Calu3 (cell line): ENCODE measurements around the gene KRTDAP. TPM values are rescaled to one million over a fixed set of nuclear protein-coding genes. Genes with fewer than 3 reads are reported as not detected.

ENCODE experiments used
- BruUV-seq: library from RNA; stranded (reverse); fragments of 400-500 nt; replicated peaks from 2 replicates; lab custom pipeline; 2021; lab: Mats Ljungman, UMichigan
- CTCF ChIA-PET: fragments of 300-600 bp; sonication (Branson Sonifier 250); formaldehyde crosslinking; loops from one replicate; lab custom pipeline; 2022; ENCODE audit warnings: antibody characterized with exemption; lab: Charles Lee
- DNase-seq: peaks from one replicate; pipeline ENCODE4 v3.0.0; 2022
- H3K27ac Mint-ChIP-seq: one replicate; pipeline ENCODE4 v1.8.0; 2022; ENCODE audit warnings: mixed read lengths; ENCODE audit not compliant: unreplicated experiment
- H3K27me3 Mint-ChIP-seq: one replicate; pipeline ENCODE4 v1.8.0; 2022; ENCODE audit warnings: mixed read lengths; ENCODE audit not compliant: unreplicated experiment
- H3K36me3 Mint-ChIP-seq: one replicate; pipeline ENCODE4 v1.8.0; 2022; ENCODE audit warnings: mild to moderate bottlenecking, moderate library complexity, mixed read lengths; ENCODE audit not compliant: insufficient read depth, unreplicated experiment
- H3K4me1 Mint-ChIP-seq: one replicate; pipeline ENCODE4 v1.8.0; 2022; ENCODE audit warnings: mild to moderate bottlenecking, low read depth, mixed read lengths; ENCODE audit not compliant: unreplicated experiment
- H3K4me3 Mint-ChIP-seq: one replicate; pipeline ENCODE4 v1.8.0; 2022; ENCODE audit warnings: mild to moderate bottlenecking, low read depth, moderate library complexity, mixed read lengths; ENCODE audit not compliant: unreplicated experiment
- H3K9me3 Mint-ChIP-seq: one replicate; pipeline ENCODE4 v1.8.0; 2022; ENCODE audit warnings: low read depth, mixed read lengths; ENCODE audit not compliant: unreplicated experiment
- intact Hi-C: fragments of 100-400 bp; cut with micrococcal nuclease; formaldehyde crosslinking; loops from one replicate; pipeline ENCODE4 v1.10.0; 2022; ENCODE audit not compliant: unreplicated experiment
- total RNA-seq: library from RNA; stranded (reverse); gene quantifications from 2 replicates; pipeline ENCODE4 v1.2.3, GENCODE V29; 2022
- TF ChIP-seq, protein P1 (sequence below): fragments of 200-600 bp; IDR thresholded peaks from one replicate; pipeline ENCODE4 v1.8.0; 2022; ENCODE audit warnings: antibody characterized with exemption; ENCODE audit not compliant: unreplicated experiment

Gene KRTDAP
- total RNA-seq, 1 experiment from 2014 or later = not detected

DNA sequence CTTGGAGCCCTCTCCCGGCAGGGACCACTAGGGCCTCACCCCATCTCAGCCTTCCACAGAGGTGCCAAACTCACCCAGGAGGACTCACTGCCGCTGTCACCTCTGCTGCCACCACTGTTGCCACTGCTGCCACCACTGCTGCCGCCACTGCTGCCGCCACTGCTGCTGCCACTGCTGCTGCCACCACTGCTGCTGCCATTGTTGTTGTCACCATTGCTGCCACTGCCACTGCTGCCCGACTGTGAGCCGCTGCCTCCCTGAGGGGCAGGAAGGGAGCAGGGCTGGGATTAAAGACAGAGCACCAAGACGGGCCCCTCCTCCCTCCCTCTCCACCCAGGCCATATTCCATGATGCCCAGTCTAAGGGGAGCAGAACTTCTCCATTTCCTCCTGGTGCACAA lies 21.1 kb upstream of the KRTDAP start:
- peaks cover 20% of the 10 kb centered on the region for H3K4me1 Mint-ChIP-seq
- peaks cover 31% of the 10 kb centered on the region for H3K36me3 Mint-ChIP-seq
- H3K4me3 Mint-ChIP-seq = no peak overlapping the region
- peaks cover 31% of the 10 kb centered on the region for H3K27me3 Mint-ChIP-seq
- no peak overlapping the region for H3K27ac Mint-ChIP-seq
- TF ChIP-seq, protein P1, sequence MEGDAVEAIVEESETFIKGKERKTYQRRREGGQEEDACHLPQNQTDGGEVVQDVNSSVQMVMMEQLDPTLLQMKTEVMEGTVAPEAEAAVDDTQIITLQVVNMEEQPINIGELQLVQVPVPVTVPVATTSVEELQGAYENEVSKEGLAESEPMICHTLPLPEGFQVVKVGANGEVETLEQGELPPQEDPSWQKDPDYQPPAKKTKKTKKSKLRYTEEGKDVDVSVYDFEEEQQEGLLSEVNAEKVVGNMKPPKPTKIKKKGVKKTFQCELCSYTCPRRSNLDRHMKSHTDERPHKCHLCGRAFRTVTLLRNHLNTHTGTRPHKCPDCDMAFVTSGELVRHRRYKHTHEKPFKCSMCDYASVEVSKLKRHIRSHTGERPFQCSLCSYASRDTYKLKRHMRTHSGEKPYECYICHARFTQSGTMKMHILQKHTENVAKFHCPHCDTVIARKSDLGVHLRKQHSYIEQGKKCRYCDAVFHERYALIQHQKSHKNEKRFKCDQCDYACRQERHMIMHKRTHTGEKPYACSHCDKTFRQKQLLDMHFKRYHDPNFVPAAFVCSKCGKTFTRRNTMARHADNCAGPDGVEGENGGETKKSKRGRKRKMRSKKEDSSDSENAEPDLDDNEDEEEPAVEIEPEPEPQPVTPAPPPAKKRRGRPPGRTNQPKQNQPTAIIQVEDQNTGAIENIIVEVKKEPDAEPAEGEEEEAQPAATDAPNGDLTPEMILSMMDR = no peak
- DNase-seq = no peak
- H3K9me3 Mint-ChIP-seq = no peaks in the 10 kb centered on the region
- CTCF ChIA-PET = no interaction called here
- intact Hi-C loops = loop anchor here (5.0 kb wide), 1 partner anchor 36 kb away; the partner anchor contains the start of gene TMEM147
- no TSS peak for BruUV-seq

DNA sequence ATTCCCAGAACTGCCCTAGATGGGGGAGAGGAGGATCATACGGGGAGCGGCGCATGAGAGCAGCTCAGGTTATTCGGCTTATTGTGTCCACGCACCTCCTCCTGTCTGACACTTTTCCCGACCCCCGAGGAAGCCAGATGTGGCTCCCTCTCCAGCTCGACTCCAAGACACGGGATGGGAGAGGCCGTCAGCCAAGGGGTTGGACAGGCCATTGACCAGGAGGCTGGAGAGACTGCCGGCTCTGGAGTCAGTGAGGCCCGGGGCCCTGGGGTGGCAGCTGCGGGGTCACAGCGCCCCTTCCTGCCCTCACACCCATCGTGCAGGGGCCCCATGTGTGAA lies 20.3 kb upstream of the KRTDAP start:
- CTCF ChIA-PET = interaction anchor here (0.5 to 2.3 kb wide), 16 partner anchors 10 to 234 kb away, joined by 3 to 14 read pairs (median 4); partner anchors contain the start of genes COX6B1, HAUS5 and U2AF1L4
- no peak for DNase-seq
- peak overlapping the region; percentile 94 for H3K27ac Mint-ChIP-seq
- H3K27me3 Mint-ChIP-seq = peaks cover 31% of the 10 kb centered on the region
- H3K4me1 Mint-ChIP-seq = peaks cover 20% of the 10 kb centered on the region
- intact Hi-C loops = loop anchor here (5.0 kb wide), 1 partner anchor 37 kb away; the partner anchor contains the start of gene TMEM147
- no peaks in the 10 kb centered on the region for H3K9me3 Mint-ChIP-seq
- peak overlapping the region; percentile 93 for H3K4me3 Mint-ChIP-seq
- no TSS peak for BruUV-seq
- TF ChIP-seq, protein P1 = no peak
- H3K36me3 Mint-ChIP-seq = peaks cover 38% of the 10 kb centered on the region

DNA sequence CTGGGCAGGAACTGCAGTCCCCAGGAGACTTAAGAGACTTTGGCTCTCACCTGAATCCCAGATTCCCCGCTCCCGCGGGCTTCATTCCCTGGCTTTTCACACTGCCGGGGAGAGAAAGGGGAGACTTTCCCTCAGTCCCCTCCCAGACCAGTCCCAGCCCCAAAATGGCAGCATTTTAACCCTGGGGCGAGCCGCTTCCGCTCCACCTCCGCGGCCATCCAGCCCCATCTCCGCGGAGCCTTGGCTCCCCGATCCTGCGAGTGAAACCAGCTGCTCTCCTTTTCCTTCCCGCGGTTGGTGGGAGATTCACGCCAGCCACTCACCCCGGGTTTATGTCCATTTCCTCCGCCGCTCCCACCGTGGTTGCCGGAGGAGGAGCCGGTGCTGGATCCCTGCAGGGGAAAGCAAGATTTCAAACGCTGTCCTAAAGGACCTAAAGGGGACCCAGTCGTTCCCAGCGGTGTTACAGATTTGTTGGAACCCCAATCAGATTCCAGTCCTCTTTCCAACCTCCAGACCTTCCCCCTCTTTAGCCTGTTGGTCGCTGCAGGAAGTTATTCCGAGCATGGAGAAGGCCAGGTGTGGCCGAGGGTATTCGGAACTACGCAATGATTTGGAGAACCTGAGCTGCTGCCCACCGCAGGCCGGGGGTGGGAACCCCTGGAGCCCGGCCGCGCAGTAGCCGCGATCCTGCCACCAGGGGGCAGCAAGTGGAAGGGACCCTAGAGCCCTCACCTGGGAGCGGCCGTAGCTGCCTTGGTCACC lies 19.8 kb upstream of the KRTDAP start:
- intact Hi-C loops = loop anchor here (5.0 kb wide), 1 partner anchor 37 kb away; the partner anchor contains the start of gene TMEM147
- TSS peak; percentile 77 for BruUV-seq
- peak overlapping the region; percentile 93 for H3K4me3 Mint-ChIP-seq
- peaks cover 31% of the 10 kb centered on the region for H3K27me3 Mint-ChIP-seq
- CTCF ChIA-PET = interaction anchor here (0.5 to 2.3 kb wide), 20 partner anchors 9 to 488 kb away, joined by 3 to 14 read pairs (median 4); partner anchors contain the start of genes COX6B1, HAUS5 and U2AF1L4
- peaks cover 44% of the 10 kb centered on the region for H3K36me3 Mint-ChIP-seq
- TF ChIP-seq, protein P1 = peak; percentile 98
- no peaks in the 10 kb centered on the region for H3K9me3 Mint-ChIP-seq
- peak; percentile 98 for DNase-seq
- H3K4me1 Mint-ChIP-seq = peaks cover 20% of the 10 kb centered on the region
- peak overlapping the region; percentile 94 for H3K27ac Mint-ChIP-seq

DNA sequence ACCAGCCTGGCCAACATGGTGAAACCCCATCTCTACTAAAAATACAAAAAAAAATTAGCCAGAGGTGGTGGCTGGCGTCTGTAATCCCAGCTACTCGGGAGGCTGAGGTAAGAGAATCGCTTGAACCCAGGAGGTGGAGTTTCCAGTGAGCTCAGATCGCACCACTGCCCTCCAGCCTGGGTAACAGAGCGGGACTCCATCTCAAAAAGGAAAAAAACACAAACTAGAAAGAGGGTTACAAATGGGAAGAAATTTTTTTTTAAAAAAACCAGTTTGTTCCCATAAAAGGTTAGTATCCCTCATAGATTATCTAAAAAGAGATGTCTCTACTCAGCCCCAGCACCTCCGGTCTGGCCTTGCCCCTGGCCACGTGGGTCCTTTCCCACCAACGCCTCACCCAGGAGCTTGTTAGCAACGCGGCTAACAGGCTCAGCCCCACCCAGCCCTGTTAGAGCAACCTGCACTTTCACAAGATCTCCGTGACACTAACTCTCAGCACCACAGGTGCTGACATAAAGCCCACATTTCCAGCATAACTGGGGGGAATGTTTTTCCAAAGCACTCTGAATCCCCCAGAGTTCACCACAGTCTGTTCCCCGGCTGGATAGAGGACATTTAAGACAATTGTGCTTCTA lies 18.9 kb upstream of the KRTDAP start:
- intact Hi-C loops = no loop called here
- Mint-ChIP-seq H3K27me3 (peaks cover 25% of the 10 kb centered on the region), H3K4me3 (peak overlapping the region; percentile 93), H3K4me1 (peaks cover 17% of the 10 kb centered on the region), H3K36me3 (peaks cover 49% of the 10 kb centered on the region), H3K27ac (peak overlapping the region; percentile 94), H3K9me3 (no peaks in the 10 kb centered on the region)
- CTCF ChIA-PET = interaction anchor here (0.5 to 2.3 kb wide), 7 partner anchors 10 to 487 kb away, joined by 3 to 11 read pairs (median 4); partner anchors contain the start of gene COX6B1
- no TSS peak for BruUV-seq
- TF ChIP-seq, protein P1 = no peak
- peak; percentile 83 for DNase-seq
